ENCODE data around the gene TRPM1. TPM values are rescaled to one million over a fixed set of nuclear protein-coding genes. Genes with fewer than 3 reads are reported as not detected.

Gene TRPM1
- total RNA-seq, 4 donors from 2014 or later = not detected

DNA sequence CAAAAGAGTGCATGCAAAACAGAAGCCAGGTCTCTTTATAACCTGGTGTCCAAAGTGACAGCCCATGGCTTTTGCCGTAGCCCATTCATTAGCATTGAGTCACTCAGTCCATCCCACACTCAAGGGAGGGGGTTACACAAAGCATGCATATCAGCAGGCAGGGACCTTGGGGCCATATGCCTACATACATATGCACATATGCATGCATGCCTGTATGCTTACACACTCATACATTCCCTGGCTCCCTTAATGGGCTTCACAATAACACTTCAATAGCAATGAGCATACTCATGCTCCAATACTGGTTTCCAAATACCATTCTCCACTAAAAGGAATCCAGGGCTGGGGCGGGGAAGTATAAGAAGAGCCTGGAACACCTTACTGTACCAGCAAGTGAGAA, 22.0 kb downstream of the TRPM1 start:
- 80% methylated on average over 2 of the region's 2 CpGs for WGBS
- TF ChIP-seq POLR2A (IDR thresholded peaks at IDR 0.05; ENCODE audit: low read depth) = no peak
- no peak for TF ChIP-seq EP300 (IDR thresholded peaks at IDR 0.05)
- no peak for TF ChIP-seq POLR2AphosphoS5 (IDR thresholded peaks at IDR 0.05)
- TF ChIP-seq, protein P1, sequence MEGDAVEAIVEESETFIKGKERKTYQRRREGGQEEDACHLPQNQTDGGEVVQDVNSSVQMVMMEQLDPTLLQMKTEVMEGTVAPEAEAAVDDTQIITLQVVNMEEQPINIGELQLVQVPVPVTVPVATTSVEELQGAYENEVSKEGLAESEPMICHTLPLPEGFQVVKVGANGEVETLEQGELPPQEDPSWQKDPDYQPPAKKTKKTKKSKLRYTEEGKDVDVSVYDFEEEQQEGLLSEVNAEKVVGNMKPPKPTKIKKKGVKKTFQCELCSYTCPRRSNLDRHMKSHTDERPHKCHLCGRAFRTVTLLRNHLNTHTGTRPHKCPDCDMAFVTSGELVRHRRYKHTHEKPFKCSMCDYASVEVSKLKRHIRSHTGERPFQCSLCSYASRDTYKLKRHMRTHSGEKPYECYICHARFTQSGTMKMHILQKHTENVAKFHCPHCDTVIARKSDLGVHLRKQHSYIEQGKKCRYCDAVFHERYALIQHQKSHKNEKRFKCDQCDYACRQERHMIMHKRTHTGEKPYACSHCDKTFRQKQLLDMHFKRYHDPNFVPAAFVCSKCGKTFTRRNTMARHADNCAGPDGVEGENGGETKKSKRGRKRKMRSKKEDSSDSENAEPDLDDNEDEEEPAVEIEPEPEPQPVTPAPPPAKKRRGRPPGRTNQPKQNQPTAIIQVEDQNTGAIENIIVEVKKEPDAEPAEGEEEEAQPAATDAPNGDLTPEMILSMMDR (IDR thresholded peaks at IDR 0.05) = no peak
- no peak overlapping the region for H3K4me3 ChIP-seq

DNA sequence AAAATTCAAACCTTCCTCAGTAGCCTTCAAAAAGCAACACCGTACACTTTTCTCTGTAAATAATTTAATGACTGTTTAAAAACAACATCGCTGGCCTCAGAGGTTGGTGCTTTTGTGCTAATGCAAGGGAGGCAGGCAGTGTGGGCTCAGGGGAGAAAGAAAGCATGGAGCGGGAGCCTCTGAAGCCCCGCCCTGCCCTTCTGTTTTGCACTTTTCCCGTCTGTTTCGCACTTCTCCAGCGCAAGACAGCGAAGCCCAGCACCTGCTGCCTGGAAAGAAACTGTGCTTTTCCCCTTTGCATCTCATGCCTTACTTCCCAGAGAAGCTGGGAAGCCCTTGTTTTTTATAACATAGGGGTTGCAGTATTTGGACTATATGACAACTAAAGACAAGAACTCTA, 23.1 kb downstream of the TRPM1 start:
- DNase-seq (ENCODE audit: extremely low spot score) = no peak
- no peaks in the 10 kb centered on the region for H3K36me3 ChIP-seq
- H3K27me3 ChIP-seq = peaks cover 0 to 46% (median 0%) of the 10 kb centered on the region in 4 donors
- TF ChIP-seq EP300 (IDR thresholded peaks at IDR 0.05) (no peak), POLR2AphosphoS5 (IDR thresholded peaks at IDR 0.05) (no peak), POLR2A (IDR thresholded peaks at IDR 0.05; ENCODE audit: low read depth) (no peak)
- TF ChIP-seq, protein P1 (IDR thresholded peaks at IDR 0.05) = no peak
- no peak overlapping the region for H3K4me3 ChIP-seq
- WGBS = 56% methylated on average over 8 of the region's 8 CpGs
- intact Hi-C loops (cut with DNase I) = no loop called here
- peaks cover 2 to 10% (median 5%) of the 10 kb centered on the region in 4 donors for H3K4me1 ChIP-seq
- H3K9me3 ChIP-seq = no peaks in the 10 kb centered on the region
- no peak overlapping the region for H3K27ac ChIP-seq (replicated peaks in 1 of 4)

More for the DNA sequence above, 22.0 kb downstream of the TRPM1 start:
- DNase-seq (ENCODE audit: extremely low spot score) = no peak
- Histone ChIP-seq H3K27me3 (peaks cover 0 to 50% (median 0%) of the 10 kb centered on the region in 4 donors), H3K9me3 (no peaks in the 10 kb centered on the region), H3K4me1 (peaks cover 3 to 10% (median 7%) of the 10 kb centered on the region in 4 donors), H3K36me3 (no peaks in the 10 kb centered on the region), H3K27ac (replicated peaks in 1 of 4) (no peak overlapping the region)
- intact Hi-C loops (cut with DNase I) = no loop called here

DNA sequence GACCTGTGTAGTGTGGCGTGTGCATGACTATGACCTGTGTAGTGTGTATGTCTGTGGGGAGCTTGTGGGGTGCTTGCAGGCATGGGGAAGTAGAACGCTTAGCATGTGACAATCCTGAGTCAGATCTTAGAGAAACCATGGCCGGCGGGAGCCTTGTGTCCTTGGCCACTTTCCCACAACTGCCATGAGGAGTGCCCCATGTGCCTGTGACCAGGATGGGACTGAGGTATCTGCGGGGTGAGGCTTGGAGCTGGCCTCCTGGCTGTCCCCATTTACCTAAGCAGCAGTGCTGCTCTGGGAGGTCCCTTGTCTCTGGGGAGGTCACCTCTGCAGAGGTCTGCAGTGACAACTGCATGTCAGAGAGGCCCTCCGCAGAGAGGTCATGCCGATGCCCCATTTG, 23.6 kb downstream of the TRPM1 start:
- Histone ChIP-seq H3K27me3 (peaks cover 0 to 44% (median 0%) of the 10 kb centered on the region in 4 donors), H3K4me1 (peaks cover 0 to 10% (median 4%) of the 10 kb centered on the region in 4 donors), H3K4me3 (no peak overlapping the region), H3K27ac (replicated peaks in 1 of 4) (no peak overlapping the region), H3K9me3 (no peaks in the 10 kb centered on the region), H3K36me3 (no peaks in the 10 kb centered on the region)
- WGBS = 89% methylated on average over 6 of the region's 7 CpGs
- intact Hi-C loops (cut with DNase I) = no loop called here
- DNase-seq (ENCODE audit: extremely low spot score) = no peak
- TF ChIP-seq EP300 (IDR thresholded peaks at IDR 0.05) = no peak
- no peak for TF ChIP-seq POLR2A (IDR thresholded peaks at IDR 0.05; ENCODE audit: low read depth)
- TF ChIP-seq, protein P1 (IDR thresholded peaks at IDR 0.05) = no peak
- no peak for TF ChIP-seq POLR2AphosphoS5 (IDR thresholded peaks at IDR 0.05)

DNA sequence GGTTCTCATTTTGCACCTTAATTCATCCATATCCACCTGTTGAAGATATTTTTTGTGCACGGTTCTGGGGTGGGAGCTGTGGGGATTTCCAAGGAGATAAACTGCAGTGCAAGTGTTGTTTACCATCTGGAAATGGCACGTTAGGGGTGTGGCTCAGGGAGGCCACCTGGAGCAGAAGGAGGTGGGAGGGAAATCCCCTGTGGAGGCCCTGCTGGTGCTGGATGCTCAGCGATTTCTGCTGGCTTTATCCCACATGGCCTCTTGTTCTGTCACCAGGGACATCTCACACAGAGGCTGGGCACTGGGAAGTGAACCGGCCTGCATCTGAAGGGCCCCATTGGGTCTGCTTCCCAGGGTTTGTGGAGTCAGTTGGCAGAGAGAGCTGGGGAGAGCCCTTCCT, 24.3 kb downstream of the TRPM1 start:
- Histone ChIP-seq H3K9me3 (no peaks in the 10 kb centered on the region), H3K27ac (replicated peaks in 1 of 4) (no peak overlapping the region), H3K27me3 (peaks cover 0 to 44% (median 0%) of the 10 kb centered on the region in 4 donors), H3K4me3 (no peak overlapping the region), H3K4me1 (peaks cover 0 to 10% (median 4%) of the 10 kb centered on the region in 4 donors), H3K36me3 (no peaks in the 10 kb centered on the region)
- no peak for TF ChIP-seq EP300 (IDR thresholded peaks at IDR 0.05)
- WGBS = 56% methylated on average over 3 of the region's 4 CpGs
- intact Hi-C loops (cut with DNase I) = no loop called here
- no peak for DNase-seq (ENCODE audit: extremely low spot score)

DNA sequence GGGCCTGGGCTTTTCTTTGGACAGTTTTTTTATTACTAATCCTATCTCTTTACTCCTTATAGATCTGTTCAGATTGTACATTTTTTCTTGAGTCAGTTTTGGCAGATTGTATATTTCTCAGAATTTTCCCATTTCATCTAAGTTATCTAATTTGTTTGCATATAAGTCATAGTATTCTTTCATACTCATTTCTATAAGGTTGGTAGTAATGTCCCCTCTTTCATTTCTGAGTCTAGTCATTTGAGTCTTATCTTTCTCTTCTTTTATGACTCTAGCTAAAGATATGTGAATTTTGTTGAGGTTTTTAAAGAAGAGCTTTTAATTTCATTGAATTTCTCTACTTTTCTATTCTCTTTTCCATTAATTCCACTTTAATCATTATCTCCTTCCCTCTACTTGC, 27.2 kb downstream of the TRPM1 start:
- Histone ChIP-seq H3K4me1 (no peaks in the 10 kb centered on the region), H3K27me3 (peaks cover 0 to 16% (median 0%) of the 10 kb centered on the region in 4 donors), H3K27ac (replicated peaks in 1 of 4) (no peak overlapping the region), H3K9me3 (no peaks in the 10 kb centered on the region), H3K36me3 (no peaks in the 10 kb centered on the region), H3K4me3 (no peak overlapping the region)
- intact Hi-C loops (cut with DNase I) = no loop called here
- DNase-seq (ENCODE audit: extremely low spot score) = no peak
- TF ChIP-seq POLR2AphosphoS5 (IDR thresholded peaks at IDR 0.05) (no peak), POLR2A (IDR thresholded peaks at IDR 0.05; ENCODE audit: low read depth) (no peak), EP300 (IDR thresholded peaks at IDR 0.05) (no peak)
- TF ChIP-seq, protein P1 (IDR thresholded peaks at IDR 0.05) = no peak
